K562 (cell line): ENCODE results near the gene ID4. TPM values are rescaled to one million over a fixed set of nuclear protein-coding genes. Genes with fewer than 3 reads are reported as not detected.

Experiments used
- ARID1B ChIP-seq: fragments of 450-650 bp; IDR thresholded peaks from 2 replicates; pipeline ENCODE4 v1.6.1; 2016; ENCODE audit warnings: antibody characterized with exemption, mild to moderate bottlenecking, inconsistent platforms
- CBFA2T3 ChIP-seq: fragments of 450-650 bp; IDR thresholded peaks from 2 replicates; pipeline ENCODE4 v1.6.1; 2017
- CBX8 ChIP-seq: fragments of 200-600 bp; sonication (generic); IDR thresholded peaks from 2 replicates; pipeline ENCODE4 v1.6.1; 2012; ENCODE audit warnings: borderline replicate concordance, mixed run types, low read depth, mild to moderate bottlenecking, moderate library complexity, mixed read lengths, low read length, control low read depth, inconsistent platforms; ENCODE audit not compliant: poor library complexity, severe bottlenecking; ENCODE audit errors: extremely low read depth
- CEBPG ChIP-seq, 3 experiments: fragments of 200-800 bp in 1 of 3; sonication (Bioruptor generic) in 1 of 3; sonication (generic) in 1 of 3; formaldehyde crosslinking in 1 of 3; IDR thresholded peaks in 2 of 3; conservative IDR thresholded peaks in 1 of 3; 2 replicates each; pipeline versions ENCODE4 v1.6.1 to v1.8.0; 2016 to 2022; ENCODE audit warnings: missing compliant biosample characterization in 2 of 3, missing genetic modification characterization in 2 of 3, mild to moderate bottlenecking in 1 of 3, missing genetic modification reagents in 1 of 3
- CXXC5 ChIP-seq: fragments of 250-450 bp; sonication (Bioruptor Pico); IDR thresholded peaks from 2 replicates; pipeline ENCODE4 v1.8.0; 2022; ENCODE audit warnings: inconsistent platforms, mild to moderate bottlenecking, moderate library complexity
- LCOR ChIP-seq: sonication (generic); formaldehyde crosslinking; IDR thresholded peaks from 2 replicates; pipeline ENCODE4 v1.8.0; 2022; ENCODE audit warnings: mild to moderate bottlenecking, missing genetic modification reagents
- MED1 ChIP-seq: sonication (generic); formaldehyde crosslinking; IDR thresholded peaks from 2 replicates; pipeline ENCODE4 v1.8.1; 2023; ENCODE audit warnings: missing genetic modification reagents, borderline replicate concordance
- NCOA1 ChIP-seq: fragments of 450-650 bp; IDR thresholded peaks from 2 replicates; pipeline ENCODE4 v1.6.1; 2016; ENCODE audit warnings: low read depth
- PTTG1 ChIP-seq: fragments of 450-650 bp; IDR thresholded peaks from 2 replicates; pipeline ENCODE4 v1.6.1; 2016; ENCODE audit warnings: low read depth, mild to moderate bottlenecking, missing genetic modification characterization, missing compliant biosample characterization
- ZC3H11A ChIP-seq: IDR thresholded peaks from 2 replicates; pipeline ENCODE4 v1.6.1; 2012; ENCODE audit warnings: low read depth, low read length, improper control_type of control experiment
- polyA plus RNA-seq, 8 experiments: library from polyadenylated mRNA; depleted of rRNA in 4 of 8; stranded (reverse) in 5 of 8; unstranded in 3 of 8; fragments of >200 nt; fragmentation: Nextera tagmentation in 2 of 8; fragmentation: Illumina TruSeq in 1 of 8; extraction: Ambion mirVana in 2 of 8; extraction: Trizol in 1 of 8; gene quantifications; 2 replicates each; pipeline versions ENCODE4 v1.2.1 to v1.2.3, GENCODE V29; 2011 to 2014; ENCODE audit warnings: inconsistent platforms in 1 of 8, missing spikeins in 1 of 8
- total RNA-seq, 7 experiments: library from RNA; depleted of rRNA in 6 of 7; stranded (reverse); fragments of >200 nt in 6 of 7; fragmentation: Illumina TruSeq in 2 of 7; extraction: Trizol in 2 of 7; gene quantifications; 2 replicates each; pipeline versions ENCODE4 v1.2.1 to v1.2.3, GENCODE V29; 2011 to 2021; ENCODE audit warnings: low replicate concordance in 1 of 7
- TF ChIP-seq, protein P1 (sequence below): fragments of 250-450 bp; sonication (Bioruptor Pico); IDR thresholded peaks from 2 replicates; pipeline ENCODE4 v1.4.0; 2020; ENCODE audit warnings: mild to moderate bottlenecking
- TF ChIP-seq, protein P2 (sequence below): sonication (generic); formaldehyde crosslinking; IDR thresholded peaks from 2 replicates; pipeline ENCODE4 v1.8.1; 2023; ENCODE audit warnings: mild to moderate bottlenecking, missing genetic modification reagents
- TF ChIP-seq, protein P3 (sequence below): sonication (generic); formaldehyde crosslinking; IDR thresholded peaks from 2 replicates; pipeline ENCODE4 v1.8.1; 2023; ENCODE audit warnings: mild to moderate bottlenecking, missing genetic modification reagents
- TF ChIP-seq, protein P4 (sequence below): fragments of 250-450 bp; sonication (Bioruptor Pico); IDR thresholded peaks from 2 replicates; pipeline ENCODE4 v1.4.0; 2020; ENCODE audit warnings: mild to moderate bottlenecking, moderate library complexity
- TF ChIP-seq, protein P5 (sequence below): IDR thresholded peaks from 2 replicates; pipeline ENCODE4 v1.6.1; 2014; ENCODE audit warnings: antibody characterized with exemption

ID4 gene
- total and polyA plus RNA-seq, 9 of the 15 experiments (the other 6 are each of a cell fraction or from before 2014, with no cell fraction given): not detected

DNA sequence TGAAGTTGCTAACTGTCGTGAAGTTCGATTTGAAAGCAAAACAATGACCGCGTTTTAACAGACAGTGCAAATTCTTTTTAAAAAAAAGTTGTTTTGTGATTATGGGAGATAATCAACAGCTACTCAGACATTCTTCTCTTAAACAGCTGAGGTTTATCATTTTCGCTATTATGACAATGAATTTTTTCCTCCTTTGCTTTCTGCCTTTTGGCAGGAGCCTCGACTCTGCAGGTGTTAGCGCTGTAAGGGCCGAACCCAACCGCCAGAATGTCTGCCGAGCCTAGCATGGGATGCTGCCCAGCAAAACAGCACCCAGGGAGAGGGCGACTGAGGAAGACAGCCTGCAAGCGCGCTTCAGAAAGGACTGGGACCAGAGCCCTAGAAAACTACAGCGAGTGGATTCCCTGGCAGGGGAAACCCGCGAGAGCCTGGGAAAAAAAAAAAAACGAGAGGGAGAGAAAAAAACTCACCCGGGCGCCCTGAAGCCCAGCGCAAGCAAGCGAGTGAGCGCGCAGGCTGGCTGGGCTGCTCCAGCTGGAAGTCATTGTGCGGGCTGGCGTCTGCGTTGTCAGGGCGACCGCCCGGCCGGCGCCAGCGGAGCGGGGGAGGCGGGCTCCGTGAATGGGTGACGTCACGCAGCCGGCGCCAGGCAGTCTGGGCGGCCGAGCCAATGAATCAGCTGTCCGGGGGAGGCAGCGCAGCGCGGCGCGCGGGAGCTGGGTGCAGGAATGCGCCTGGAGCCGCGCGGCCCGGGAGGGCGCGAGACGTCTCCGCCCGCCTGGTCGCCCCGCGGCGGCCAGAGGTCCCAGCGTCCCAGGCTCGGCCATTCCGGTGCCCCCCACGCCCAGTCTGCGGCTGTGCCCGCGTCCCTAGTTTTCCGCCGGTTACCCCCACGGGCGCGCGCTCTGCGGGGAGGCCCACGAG is 32.7 kb upstream of the ID4 start (continued):
- TF ChIP-seq, protein P1, sequence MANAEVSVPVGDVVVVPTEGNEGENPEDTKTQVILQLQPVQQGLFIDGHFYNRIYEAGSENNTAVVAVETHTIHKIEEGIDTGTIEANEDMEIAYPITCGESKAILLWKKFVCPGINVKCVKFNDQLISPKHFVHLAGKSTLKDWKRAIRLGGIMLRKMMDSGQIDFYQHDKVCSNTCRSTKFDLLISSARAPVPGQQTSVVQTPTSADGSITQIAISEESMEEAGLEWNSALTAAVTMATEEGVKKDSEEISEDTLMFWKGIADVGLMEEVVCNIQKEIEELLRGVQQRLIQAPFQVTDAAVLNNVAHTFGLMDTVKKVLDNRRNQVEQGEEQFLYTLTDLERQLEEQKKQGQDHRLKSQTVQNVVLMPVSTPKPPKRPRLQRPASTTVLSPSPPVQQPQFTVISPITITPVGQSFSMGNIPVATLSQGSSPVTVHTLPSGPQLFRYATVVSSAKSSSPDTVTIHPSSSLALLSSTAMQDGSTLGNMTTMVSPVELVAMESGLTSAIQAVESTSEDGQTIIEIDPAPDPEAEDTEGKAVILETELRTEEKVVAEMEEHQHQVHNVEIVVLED (CRISPR knock-in tag): peak; percentile 82
- TF ChIP-seq CEBPG (CRISPR knock-in tag; IDR thresholded peaks at IDR 0.05) (no peak), CEBPG (tag; conservative IDR thresholded peaks at IDR 0.05 in 1 of 2, IDR thresholded peaks at IDR 0.05 in 1 of 2) (no peak), ZC3H11A (no peak), PTTG1 (tag) (no peak), ARID1B (peak; percentile 71; the same call in 1 of the 2 replicates), MED1 (CRISPR knock-in tag) (no peak), CBFA2T3 (peak; percentile 61), CXXC5 (peak; percentile 99), LCOR (CRISPR knock-in tag) (no peak), NCOA1 (no peak), CBX8 (no peak)
- TF ChIP-seq, protein P2, sequence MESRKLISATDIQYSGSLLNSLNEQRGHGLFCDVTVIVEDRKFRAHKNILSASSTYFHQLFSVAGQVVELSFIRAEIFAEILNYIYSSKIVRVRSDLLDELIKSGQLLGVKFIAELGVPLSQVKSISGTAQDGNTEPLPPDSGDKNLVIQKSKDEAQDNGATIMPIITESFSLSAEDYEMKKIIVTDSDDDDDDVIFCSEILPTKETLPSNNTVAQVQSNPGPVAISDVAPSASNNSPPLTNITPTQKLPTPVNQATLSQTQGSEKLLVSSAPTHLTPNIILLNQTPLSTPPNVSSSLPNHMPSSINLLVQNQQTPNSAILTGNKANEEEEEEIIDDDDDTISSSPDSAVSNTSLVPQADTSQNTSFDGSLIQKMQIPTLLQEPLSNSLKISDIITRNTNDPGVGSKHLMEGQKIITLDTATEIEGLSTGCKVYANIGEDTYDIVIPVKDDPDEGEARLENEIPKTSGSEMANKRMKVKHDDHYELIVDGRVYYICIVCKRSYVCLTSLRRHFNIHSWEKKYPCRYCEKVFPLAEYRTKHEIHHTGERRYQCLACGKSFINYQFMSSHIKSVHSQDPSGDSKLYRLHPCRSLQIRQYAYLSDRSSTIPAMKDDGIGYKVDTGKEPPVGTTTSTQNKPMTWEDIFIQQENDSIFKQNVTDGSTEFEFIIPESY (CRISPR knock-in tag): peak; percentile 79
- TF ChIP-seq, protein P3, sequence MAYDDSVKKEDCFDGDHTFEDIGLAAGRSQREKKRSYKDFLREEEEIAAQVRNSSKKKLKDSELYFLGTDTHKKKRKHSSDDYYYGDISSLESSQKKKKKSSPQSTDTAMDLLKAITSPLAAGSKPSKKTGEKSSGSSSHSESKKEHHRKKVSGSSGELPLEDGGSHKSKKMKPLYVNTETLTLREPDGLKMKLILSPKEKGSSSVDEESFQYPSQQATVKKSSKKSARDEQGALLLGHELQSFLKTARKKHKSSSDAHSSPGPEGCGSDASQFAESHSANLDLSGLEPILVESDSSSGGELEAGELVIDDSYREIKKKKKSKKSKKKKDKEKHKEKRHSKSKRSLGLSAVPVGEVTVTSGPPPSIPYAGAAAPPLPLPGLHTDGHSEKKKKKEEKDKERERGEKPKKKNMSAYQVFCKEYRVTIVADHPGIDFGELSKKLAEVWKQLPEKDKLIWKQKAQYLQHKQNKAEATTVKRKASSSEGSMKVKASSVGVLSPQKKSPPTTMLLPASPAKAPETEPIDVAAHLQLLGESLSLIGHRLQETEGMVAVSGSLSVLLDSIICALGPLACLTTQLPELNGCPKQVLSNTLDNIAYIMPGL (CRISPR knock-in tag): no peak
- TF ChIP-seq, protein P4, sequence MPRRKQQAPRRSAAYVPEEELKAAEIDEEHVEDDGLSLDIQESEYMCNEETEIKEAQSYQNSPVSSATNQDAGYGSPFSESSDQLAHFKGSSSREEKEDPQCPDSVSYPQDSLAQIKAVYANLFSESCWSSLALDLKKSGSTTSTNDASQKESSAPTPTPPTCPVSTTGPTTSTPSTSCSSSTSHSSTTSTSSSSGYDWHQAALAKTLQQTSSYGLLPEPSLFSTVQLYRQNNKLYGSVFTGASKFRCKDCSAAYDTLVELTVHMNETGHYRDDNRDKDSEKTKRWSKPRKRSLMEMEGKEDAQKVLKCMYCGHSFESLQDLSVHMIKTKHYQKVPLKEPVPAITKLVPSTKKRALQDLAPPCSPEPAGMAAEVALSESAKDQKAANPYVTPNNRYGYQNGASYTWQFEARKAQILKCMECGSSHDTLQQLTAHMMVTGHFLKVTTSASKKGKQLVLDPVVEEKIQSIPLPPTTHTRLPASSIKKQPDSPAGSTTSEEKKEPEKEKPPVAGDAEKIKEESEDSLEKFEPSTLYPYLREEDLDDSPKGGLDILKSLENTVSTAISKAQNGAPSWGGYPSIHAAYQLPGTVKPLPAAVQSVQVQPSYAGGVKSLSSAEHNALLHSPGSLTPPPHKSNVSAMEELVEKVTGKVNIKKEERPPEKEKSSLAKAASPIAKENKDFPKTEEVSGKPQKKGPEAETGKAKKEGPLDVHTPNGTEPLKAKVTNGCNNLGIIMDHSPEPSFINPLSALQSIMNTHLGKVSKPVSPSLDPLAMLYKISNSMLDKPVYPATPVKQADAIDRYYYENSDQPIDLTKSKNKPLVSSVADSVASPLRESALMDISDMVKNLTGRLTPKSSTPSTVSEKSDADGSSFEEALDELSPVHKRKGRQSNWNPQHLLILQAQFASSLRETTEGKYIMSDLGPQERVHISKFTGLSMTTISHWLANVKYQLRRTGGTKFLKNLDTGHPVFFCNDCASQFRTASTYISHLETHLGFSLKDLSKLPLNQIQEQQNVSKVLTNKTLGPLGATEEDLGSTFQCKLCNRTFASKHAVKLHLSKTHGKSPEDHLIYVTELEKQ (CRISPR knock-in tag): no peak
- TF ChIP-seq, protein P5, sequence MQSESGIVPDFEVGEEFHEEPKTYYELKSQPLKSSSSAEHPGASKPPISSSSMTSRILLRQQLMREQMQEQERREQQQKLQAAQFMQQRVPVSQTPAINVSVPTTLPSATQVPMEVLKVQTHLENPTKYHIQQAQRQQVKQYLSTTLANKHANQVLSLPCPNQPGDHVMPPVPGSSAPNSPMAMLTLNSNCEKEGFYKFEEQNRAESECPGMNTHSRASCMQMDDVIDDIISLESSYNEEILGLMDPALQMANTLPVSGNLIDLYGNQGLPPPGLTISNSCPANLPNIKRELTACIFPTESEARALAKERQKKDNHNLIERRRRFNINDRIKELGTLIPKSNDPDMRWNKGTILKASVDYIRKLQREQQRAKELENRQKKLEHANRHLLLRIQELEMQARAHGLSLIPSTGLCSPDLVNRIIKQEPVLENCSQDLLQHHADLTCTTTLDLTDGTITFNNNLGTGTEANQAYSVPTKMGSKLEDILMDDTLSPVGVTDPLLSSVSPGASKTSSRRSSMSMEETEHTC: 0 out of 2 replicates have a peak, but pooled peaks have one; percentile 24
